Cardiac muscle cell (in vitro differentiated cells and primary cell): Measurements from ENCODE around the gene TIGD1. TPM values are rescaled to one million over a fixed set of nuclear protein-coding genes. Genes with fewer than 3 reads are reported as not detected.

Experiments used
- DNase-seq, 2 donors: peaks; one replicate each; pipeline versions ENCODE4 v3.0.0 to v3.0.0-alpha.2; 2010 to 2017; ENCODE audit warnings: low read depth in 1 of 2, low spot score in 1 of 2
- H3K27ac ChIP-seq: fragments of 200-600 bp; sonication (generic); 2 replicates; pipeline ENCODE4 v1.5.1; 2016
- H3K27me3 ChIP-seq: fragments of 200-600 bp; sonication (generic); 2 replicates; pipeline ENCODE4 v1.6.0; 2016; ENCODE audit warnings: control low read depth
- H3K36me3 ChIP-seq: fragments of 200-600 bp; sonication (generic); 2 replicates; pipeline ENCODE4 v1.5.1; 2016; ENCODE audit warnings: control low read depth
- H3K4me1 ChIP-seq: fragments of 200-600 bp; sonication (generic); 2 replicates; pipeline ENCODE4 v1.8.1; 2017; ENCODE audit warnings: low read depth, mild to moderate bottlenecking, mixed run types
- H3K4me3 ChIP-seq: fragments of 200-600 bp; sonication (generic); 2 replicates; pipeline ENCODE4 v1.5.1; 2016; ENCODE audit warnings: mild to moderate bottlenecking
- H3K9me3 ChIP-seq: fragments of 200-600 bp; sonication (generic); 2 replicates; pipeline ENCODE4 v1.5.1; 2017; ENCODE audit warnings: low read depth, mild to moderate bottlenecking, control low read depth
- polyA plus RNA-seq: library from polyadenylated mRNA; unstranded; fragments of >200 nt; fragmentation: Nextera tagmentation; extraction: Ambion mirVana; gene quantifications from 2 replicates; pipeline ENCODE4 v1.2.1, GENCODE V29; 2016
- total RNA-seq: library from RNA; depleted of rRNA; stranded (reverse); fragments of >200 nt; gene quantifications from 2 replicates; pipeline ENCODE4 v1.2.3, GENCODE V29; 2016
- TF ChIP-seq, protein P1 (sequence below): IDR thresholded peaks from 2 replicates; pipeline ENCODE4 v1.5.1; 2012; ENCODE audit warnings: low read depth, mild to moderate bottlenecking, low read length

The TIGD1 gene
- total and polyA plus RNA-seq, 2 experiments from 2014 or later: 10.6 to 12.5 TPM

GRCh38 chr2:232498452-232498851, 51.9 kb downstream of the TIGD1 start:
- peaks cover 13% of the 10 kb centered on the region for H3K4me1 ChIP-seq

More at GRCh38 chr2:232498452-232498851, 51.9 kb downstream of the TIGD1 start:
- Histone ChIP-seq H3K27ac (no peak overlapping the region), H3K36me3 (no peaks in the 10 kb centered on the region), H3K4me3 (no peak overlapping the region), H3K9me3 (no peaks in the 10 kb centered on the region), H3K27me3 (peaks cover 12% of the 10 kb centered on the region)
- no peak for DNase-seq
- TF ChIP-seq, protein P1, sequence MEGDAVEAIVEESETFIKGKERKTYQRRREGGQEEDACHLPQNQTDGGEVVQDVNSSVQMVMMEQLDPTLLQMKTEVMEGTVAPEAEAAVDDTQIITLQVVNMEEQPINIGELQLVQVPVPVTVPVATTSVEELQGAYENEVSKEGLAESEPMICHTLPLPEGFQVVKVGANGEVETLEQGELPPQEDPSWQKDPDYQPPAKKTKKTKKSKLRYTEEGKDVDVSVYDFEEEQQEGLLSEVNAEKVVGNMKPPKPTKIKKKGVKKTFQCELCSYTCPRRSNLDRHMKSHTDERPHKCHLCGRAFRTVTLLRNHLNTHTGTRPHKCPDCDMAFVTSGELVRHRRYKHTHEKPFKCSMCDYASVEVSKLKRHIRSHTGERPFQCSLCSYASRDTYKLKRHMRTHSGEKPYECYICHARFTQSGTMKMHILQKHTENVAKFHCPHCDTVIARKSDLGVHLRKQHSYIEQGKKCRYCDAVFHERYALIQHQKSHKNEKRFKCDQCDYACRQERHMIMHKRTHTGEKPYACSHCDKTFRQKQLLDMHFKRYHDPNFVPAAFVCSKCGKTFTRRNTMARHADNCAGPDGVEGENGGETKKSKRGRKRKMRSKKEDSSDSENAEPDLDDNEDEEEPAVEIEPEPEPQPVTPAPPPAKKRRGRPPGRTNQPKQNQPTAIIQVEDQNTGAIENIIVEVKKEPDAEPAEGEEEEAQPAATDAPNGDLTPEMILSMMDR: no peak

Other genes with a start within 250 kb of the TIGD1 start
- gene ALPP, start 171.8 kb downstream of the TIGD1 start, total RNA-seq: not detected in 2 replicates
- gene ALPP, start 171.8 kb downstream of the TIGD1 start, polyA plus RNA-seq: not detected in 2 replicates
- gene ALPG, start 143.7 kb downstream of the TIGD1 start, total RNA-seq: not detected in 2 replicates
- gene ALPG, start 143.7 kb downstream of the TIGD1 start, polyA plus RNA-seq: not detected in 2 replicates
- gene ALPI, start 94.4 kb downstream of the TIGD1 start, total RNA-seq: not detected in 2 replicates
- not detected in 2 replicates for gene ALPI, start 94.4 kb downstream of the TIGD1 start, polyA plus RNA-seq
- 1.6 and 2.3 TPM in 2 replicates for gene ECEL1, start 62.7 kb downstream of the TIGD1 start, total RNA-seq
- gene ECEL1, start 62.7 kb downstream of the TIGD1 start, polyA plus RNA-seq: 0.70 and 0.80 TPM in 2 replicates
- not detected in 2 replicates for gene PRSS56, start 30.2 kb downstream of the TIGD1 start, total RNA-seq
- gene PRSS56, start 30.2 kb downstream of the TIGD1 start, polyA plus RNA-seq: 0.07 TPM in 1 of 2 replicates, not detected in the other
- 0.09 TPM in 1 of 2 replicates, not detected in the other for gene CHRND, start 24.4 kb downstream of the TIGD1 start, total RNA-seq
- 0.05 TPM in 1 of 2 replicates, not detected in the other for gene CHRND, start 24.4 kb downstream of the TIGD1 start, polyA plus RNA-seq
- gene CHRNG, start 10.9 kb downstream of the TIGD1 start, total RNA-seq: 0.04 TPM in 1 of 2 replicates, not detected in the other
- 0.28 and 0.37 TPM in 2 replicates for gene CHRNG, start 10.9 kb downstream of the TIGD1 start, polyA plus RNA-seq
- gene EIF4E2, start 132 bp upstream of the TIGD1 start, total RNA-seq: 48.0 and 53.2 TPM in 2 replicates
- gene EIF4E2, start 132 bp upstream of the TIGD1 start, polyA plus RNA-seq: 85.5 and 101 TPM in 2 replicates
- 3.2 and 8.0 TPM in 2 replicates for gene EFHD1, start 83.0 kb upstream of the TIGD1 start, total RNA-seq
- gene EFHD1, start 83.0 kb upstream of the TIGD1 start, polyA plus RNA-seq: 12.4 and 19.5 TPM in 2 replicates
- gene GIGYF2, start 146.8 kb upstream of the TIGD1 start, total RNA-seq: 34.7 and 52.1 TPM in 2 replicates
- 36.9 and 37.2 TPM in 2 replicates for gene GIGYF2, start 146.8 kb upstream of the TIGD1 start, polyA plus RNA-seq
- not detected in 2 replicates for gene KCNJ13, start 226.0 kb upstream of the TIGD1 start, total RNA-seq
- 0.96 and 1.3 TPM in 2 replicates for gene KCNJ13, start 226.0 kb upstream of the TIGD1 start, polyA plus RNA-seq